ENCODE results near the gene PML. TPM values are rescaled to one million over a fixed set of nuclear protein-coding genes. Genes with fewer than 3 reads are reported as not detected.
"Not testable (repeated sequence)": the region's sequence is repeated elsewhere in the genome, so short reads cannot be mapped to it uniquely, and the experiment has no call there.

Gene PML
- total RNA-seq, 2 donors from 2014 or later: 27.3 to 36.1 TPM

DNA sequence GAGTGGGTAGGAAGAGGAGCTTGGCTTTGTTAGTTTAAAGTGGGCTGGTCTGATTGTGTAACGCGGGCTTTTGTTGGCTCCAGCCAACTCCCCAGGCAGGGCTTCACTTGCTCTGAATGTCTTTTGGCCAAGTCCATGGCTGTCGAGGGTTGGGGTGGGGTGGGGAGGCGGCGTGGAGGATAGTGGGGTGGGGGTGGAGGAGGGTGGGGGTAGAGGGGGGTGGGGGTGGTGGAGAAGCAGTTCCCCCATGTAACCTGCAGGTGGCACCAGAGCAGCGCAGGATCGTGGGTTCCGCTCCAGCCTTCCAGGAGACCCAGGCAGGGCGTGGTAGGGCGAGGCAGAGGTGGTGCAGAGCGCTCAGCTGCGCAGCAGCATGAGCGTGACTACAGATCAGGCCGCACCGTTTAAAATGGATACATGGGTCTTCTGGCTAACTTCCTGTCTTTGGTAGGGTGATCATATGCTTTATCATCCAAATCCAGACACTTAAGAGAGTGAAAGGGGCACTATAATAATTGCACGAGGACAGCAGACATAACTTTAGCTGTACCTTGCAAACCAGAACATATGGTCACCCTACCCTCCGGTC, 59.5 kb downstream of the PML start:
- Histone ChIP-seq H3K27me3 (no peaks in the 10 kb centered on the region), H3K9me3 (no peaks in the 10 kb centered on the region), H3K27ac (no peak overlapping the region), H3K36me3 (no peaks in the 10 kb centered on the region), H3K4me1 (peaks cover 0 to 34% of the 10 kb centered on the region in 2 donors), H3K4me3 (no peak overlapping the region)
- peak; percentile 79 for DNase-seq (ENCODE audit: low spot score)
- TF ChIP-seq CTCF (IDR thresholded peaks at IDR 0.05): peak; percentile 66 to 89

- Histone ChIP-seq H3K36me3 (no peaks in the 10 kb centered on the region), H3K9me3 (no peaks in the 10 kb centered on the region), H3K27me3 (no peaks in the 10 kb centered on the region), H3K27ac (no peak overlapping the region), H3K4me1 (peaks cover 0 to 27% of the 10 kb centered on the region in 2 donors), H3K4me3 (no peak overlapping the region)
- DNase-seq (ENCODE audit: low spot score): no peak
- TF ChIP-seq CTCF (IDR thresholded peaks at IDR 0.05): no peak
Observed at GRCh38 chr15:74055804-74056203, 61.3 kb downstream of the PML start.

DNA sequence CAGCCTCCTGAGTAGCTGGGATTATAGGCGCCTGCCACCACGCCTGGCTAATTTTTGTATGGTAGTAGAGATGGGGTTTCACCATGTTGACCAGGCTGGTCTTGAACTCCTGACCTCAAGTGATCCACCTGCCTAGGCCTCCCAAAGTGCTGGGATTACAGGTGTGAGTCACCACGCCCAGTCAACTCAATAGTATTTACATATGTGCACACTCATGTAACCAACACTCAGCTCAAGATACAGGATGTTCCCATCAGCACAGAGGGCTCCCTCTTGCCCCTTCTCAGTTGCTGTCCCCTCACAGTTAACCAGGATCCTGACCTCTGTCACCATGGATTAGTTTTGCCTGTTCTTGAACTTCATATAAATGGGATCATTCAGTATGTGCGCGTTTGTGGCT, 61.8 kb downstream of the PML start:
- peaks cover 0 to 25% of the 10 kb centered on the region in 2 donors for H3K4me1 ChIP-seq
- H3K4me3 ChIP-seq; H3K9me3 ChIP-seq; H3K27me3 ChIP-seq; H3K27ac ChIP-seq; DNase-seq (ENCODE audit: low spot score); H3K36me3 ChIP-seq: not testable (repeated sequence)

DNA sequence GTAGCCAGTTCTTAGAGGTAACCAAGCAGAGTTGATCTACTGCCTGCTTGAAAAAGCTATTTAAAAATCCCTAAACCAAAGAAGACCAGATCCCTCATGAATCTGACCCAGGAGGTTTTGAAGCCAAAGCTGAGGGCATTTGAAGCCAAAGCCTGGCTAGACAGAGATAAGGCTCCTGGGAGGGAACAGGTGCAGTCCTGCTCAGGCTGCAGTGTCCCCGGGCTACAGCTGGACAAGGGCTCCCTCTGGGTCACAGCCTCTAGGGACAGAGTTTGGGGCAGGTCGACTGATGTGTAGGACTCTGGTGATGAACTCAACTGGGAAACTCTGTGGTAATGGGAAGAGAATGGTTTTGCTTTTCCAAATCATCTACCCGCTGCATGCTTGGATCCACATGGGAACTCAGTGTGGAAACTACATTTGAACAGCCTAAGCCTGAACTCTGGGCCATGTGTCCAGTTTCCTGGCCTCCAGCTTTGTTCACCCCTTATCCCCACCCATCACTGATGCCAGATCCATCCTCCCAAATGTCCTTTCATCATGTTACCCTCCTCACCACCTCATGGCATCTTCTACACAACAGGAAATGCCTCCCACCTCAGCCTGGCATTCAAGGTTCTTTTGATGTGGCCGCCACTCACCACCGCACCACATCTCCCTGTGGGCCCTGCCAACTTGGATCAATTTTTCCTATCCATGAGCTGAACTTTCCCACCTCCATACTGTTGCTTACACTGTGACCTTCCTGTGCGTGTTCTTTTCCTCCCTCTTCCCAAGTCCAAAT, 64.7 kb downstream of the PML start:
- not testable (repeated sequence) for H3K4me1 ChIP-seq; H3K36me3 ChIP-seq; H3K9me3 ChIP-seq; H3K4me3 ChIP-seq; H3K27ac ChIP-seq; H3K27me3 ChIP-seq; DNase-seq (ENCODE audit: low spot score)

- Histone ChIP-seq H3K4me3 (no peak overlapping the region), H3K27me3 (no peaks in the 10 kb centered on the region), H3K9me3 (no peaks in the 10 kb centered on the region), H3K36me3 (no peaks in the 10 kb centered on the region), H3K4me1 (no peaks in the 10 kb centered on the region), H3K27ac (no peak overlapping the region)
- no peak for DNase-seq (ENCODE audit: low spot score)
- no peak for TF ChIP-seq CTCF (IDR thresholded peaks at IDR 0.05)
Observed at GRCh38 chr15:74060251-74060650, 65.7 kb downstream of the PML start.

DNA sequence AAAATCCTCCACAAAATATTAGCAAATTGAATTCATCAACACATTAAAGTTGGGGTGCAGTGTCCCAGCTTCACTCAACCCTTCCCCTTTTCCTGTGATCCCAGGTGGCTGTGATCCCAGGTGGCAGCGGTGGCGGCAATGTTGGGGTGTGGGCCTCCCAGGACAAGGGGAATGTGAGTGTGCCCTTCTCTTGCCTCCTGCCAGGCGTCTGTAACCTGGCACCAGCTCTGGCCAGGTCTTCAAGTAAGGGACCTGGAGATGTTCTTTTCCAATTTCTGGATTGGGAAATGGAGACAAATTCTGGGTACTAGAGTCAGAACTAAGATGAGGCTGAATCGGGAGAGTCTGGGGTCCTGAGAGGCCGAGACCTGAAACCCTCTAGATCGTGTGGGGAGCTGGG, 67.7 kb downstream of the PML start:
- no peaks in the 10 kb centered on the region for H3K4me1 ChIP-seq
- no peaks in the 10 kb centered on the region for H3K27me3 ChIP-seq
- H3K9me3 ChIP-seq: no peaks in the 10 kb centered on the region
- TF ChIP-seq CTCF (IDR thresholded peaks at IDR 0.05): no peak
- no peak for DNase-seq (ENCODE audit: low spot score)
- no peaks in the 10 kb centered on the region for H3K36me3 ChIP-seq
- H3K27ac ChIP-seq: no peak overlapping the region
- no peak overlapping the region for H3K4me3 ChIP-seq

GRCh38 chr15:74062671-74063070, 68.2 kb downstream of the PML start:
- Histone ChIP-seq H3K36me3 (no peaks in the 10 kb centered on the region), H3K9me3 (no peaks in the 10 kb centered on the region), H3K27me3 (no peaks in the 10 kb centered on the region), H3K4me1 (no peaks in the 10 kb centered on the region), H3K27ac (no peak overlapping the region), H3K4me3 (no peak overlapping the region)
- no peak for TF ChIP-seq CTCF (IDR thresholded peaks at IDR 0.05)
- no peak for DNase-seq (ENCODE audit: low spot score)

GRCh38 chr15:74063425-74064146, 69.1 kb downstream of the PML start:
- not testable (repeated sequence) for H3K4me3 ChIP-seq, H3K27me3 ChIP-seq, H3K36me3 ChIP-seq, H3K9me3 ChIP-seq, H3K4me1 ChIP-seq, H3K27ac ChIP-seq
- DNase-seq (ENCODE audit: low spot score): peak; percentile 34

GRCh38 chr15:74064183-74064582, 69.7 kb downstream of the PML start:
- H3K27me3 ChIP-seq, H3K9me3 ChIP-seq, H3K27ac ChIP-seq, H3K4me1 ChIP-seq, H3K4me3 ChIP-seq, H3K36me3 ChIP-seq: not testable (repeated sequence)
- DNase-seq (ENCODE audit: low spot score): peak; percentile 53
